Retinal pigment epithelial cell (primary cell): Measurements from ENCODE around the gene SYNGR3.

ENCODE experiments used
- DNase-seq: peaks from one replicate; pipeline ENCODE4 v3.0.0-alpha.2; 2010; ENCODE audit warnings: low read depth
- H3K4me3 ChIP-seq: 2 replicates; pipeline ENCODE4 v1.5.1; 2011; ENCODE audit warnings: mild to moderate bottlenecking, low read length, control low read depth, moderate library complexity
- TF ChIP-seq, protein P1 (sequence below): conservative IDR thresholded peaks from 2 replicates; pipeline ENCODE4 v1.5.1; 2011; ENCODE audit warnings: low read depth, low read length, control low read depth, inconsistent platforms

SYNGR3 gene

GRCh38 chr16:2040041-2040786 is 50.4 kb downstream of the SYNGR3 start:
- no peak overlapping the region for H3K4me3 ChIP-seq
- TF ChIP-seq, protein P1, sequence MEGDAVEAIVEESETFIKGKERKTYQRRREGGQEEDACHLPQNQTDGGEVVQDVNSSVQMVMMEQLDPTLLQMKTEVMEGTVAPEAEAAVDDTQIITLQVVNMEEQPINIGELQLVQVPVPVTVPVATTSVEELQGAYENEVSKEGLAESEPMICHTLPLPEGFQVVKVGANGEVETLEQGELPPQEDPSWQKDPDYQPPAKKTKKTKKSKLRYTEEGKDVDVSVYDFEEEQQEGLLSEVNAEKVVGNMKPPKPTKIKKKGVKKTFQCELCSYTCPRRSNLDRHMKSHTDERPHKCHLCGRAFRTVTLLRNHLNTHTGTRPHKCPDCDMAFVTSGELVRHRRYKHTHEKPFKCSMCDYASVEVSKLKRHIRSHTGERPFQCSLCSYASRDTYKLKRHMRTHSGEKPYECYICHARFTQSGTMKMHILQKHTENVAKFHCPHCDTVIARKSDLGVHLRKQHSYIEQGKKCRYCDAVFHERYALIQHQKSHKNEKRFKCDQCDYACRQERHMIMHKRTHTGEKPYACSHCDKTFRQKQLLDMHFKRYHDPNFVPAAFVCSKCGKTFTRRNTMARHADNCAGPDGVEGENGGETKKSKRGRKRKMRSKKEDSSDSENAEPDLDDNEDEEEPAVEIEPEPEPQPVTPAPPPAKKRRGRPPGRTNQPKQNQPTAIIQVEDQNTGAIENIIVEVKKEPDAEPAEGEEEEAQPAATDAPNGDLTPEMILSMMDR = no peak
- no peak for DNase-seq

GRCh38 chr16:2040787-2041522 is 51.2 kb downstream of the SYNGR3 start:
- no peak for DNase-seq
- TF ChIP-seq, protein P1 = no peak

DNA sequence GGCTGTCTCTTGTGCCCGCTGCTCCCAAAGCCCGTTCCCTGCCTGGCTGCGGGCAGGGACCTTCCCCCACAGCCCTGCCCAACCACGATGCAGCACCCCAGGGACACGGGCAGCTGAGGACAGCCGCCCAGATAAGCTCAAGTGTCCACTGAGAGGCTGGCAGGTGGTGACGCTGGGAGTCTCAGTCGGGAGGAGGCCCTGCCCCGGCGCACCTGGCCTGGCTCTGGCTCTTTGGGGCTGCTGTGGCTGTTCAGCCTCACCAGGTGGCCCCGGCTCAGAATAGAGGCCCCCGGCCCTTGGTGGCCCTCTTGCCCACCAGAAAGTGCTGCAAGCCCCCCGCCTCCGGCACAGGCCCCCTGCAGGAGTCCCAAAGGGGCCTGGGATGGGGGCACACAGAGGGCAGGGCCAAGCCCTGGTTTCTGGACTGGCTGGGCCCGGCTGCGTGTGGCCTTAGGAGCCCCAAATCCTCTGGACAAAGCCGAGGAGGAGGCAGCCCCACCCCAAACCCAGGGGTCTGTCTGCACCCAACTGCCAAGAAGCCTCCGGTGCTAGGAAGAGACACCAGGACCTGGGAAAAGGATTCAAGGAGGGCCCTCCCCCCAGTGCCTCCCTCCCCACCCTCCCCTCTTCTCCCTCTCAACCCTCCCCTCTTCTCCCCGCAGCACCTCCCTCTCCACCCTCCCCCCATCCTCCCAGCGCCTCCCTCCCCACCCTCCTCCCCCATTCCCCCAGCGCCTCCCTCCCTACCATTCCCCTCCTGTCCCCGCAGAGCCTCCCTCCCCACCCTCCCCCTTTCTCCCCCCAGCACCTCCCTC is 52.6 kb downstream of the SYNGR3 start:
- DNase-seq = no peak
- TF ChIP-seq, protein P1 = no peak
- no peak overlapping the region for H3K4me3 ChIP-seq

More at GRCh38 chr16:2040787-2041522, 51.2 kb downstream of the SYNGR3 start:
- no peak overlapping the region for H3K4me3 ChIP-seq

DNA sequence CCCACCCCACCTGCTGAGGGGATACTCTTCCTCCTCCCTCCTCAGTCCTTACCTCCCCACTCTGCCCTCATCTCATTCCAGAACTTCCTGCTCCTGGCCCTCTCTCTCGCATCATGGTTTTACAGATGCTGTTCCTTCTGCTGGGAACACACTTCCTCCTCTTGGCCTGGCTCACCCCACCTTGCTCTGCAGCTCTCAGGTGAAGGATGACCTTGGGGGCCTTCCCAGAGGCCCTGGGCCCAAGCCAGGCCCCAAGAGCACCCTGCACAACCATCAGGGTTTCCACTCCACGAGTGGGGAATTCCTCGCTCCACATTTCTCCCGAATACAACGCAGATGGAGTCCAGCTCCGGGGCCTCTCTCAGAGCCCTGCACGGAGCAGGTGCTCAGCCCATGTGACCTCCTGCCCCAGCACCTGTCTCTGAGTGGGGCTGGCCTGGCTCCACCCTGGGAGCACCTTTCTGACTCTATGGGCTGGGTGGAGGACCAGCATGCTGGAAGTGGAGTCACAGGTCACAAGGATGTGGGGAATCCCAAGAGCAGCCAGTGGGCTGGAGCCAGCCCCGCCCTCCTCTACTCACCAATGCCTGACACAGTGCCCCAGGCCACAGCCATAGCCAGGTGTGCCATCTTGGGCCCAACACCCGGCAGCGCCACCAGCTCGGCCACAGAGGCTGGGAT is 53.4 kb downstream of the SYNGR3 start:
- TF ChIP-seq, protein P1 = no peak
- no peak overlapping the region for H3K4me3 ChIP-seq
- DNase-seq = no peak
